ENCODE results near the gene GCNT2.
"Not testable (repeated sequence)": the region's sequence is repeated elsewhere in the genome, so short reads cannot be mapped to it uniquely, and the experiment has no call there.

The GCNT2 gene

DNA sequence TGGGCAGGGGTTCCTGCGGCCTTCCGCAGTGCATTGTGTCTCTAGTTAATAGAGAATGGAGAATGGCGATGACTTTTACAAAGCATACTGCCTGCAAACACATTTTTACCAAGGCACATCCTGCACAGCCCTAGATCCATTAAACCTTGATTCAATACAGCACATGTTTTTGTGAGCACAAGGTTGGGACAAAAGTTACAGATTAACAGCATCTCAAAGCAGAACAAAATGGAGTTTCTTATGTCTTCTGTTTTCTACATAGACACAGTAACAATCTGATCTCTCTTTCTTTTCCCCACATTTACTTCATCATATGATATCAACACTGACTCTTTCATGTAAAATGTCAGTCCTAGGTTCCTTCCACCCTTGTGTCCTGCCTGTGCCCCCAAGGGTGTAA lies 63.5 kb downstream of the GCNT2 start:
- DNase-seq: no peak

GRCh38 chr6:10585209-10585845 lies 64.2 kb downstream of the GCNT2 start:
- DNase-seq: no peak

- no peak for DNase-seq
Measured at GRCh38 chr6:10586302-10586701, 65.2 kb downstream of the GCNT2 start.

DNA sequence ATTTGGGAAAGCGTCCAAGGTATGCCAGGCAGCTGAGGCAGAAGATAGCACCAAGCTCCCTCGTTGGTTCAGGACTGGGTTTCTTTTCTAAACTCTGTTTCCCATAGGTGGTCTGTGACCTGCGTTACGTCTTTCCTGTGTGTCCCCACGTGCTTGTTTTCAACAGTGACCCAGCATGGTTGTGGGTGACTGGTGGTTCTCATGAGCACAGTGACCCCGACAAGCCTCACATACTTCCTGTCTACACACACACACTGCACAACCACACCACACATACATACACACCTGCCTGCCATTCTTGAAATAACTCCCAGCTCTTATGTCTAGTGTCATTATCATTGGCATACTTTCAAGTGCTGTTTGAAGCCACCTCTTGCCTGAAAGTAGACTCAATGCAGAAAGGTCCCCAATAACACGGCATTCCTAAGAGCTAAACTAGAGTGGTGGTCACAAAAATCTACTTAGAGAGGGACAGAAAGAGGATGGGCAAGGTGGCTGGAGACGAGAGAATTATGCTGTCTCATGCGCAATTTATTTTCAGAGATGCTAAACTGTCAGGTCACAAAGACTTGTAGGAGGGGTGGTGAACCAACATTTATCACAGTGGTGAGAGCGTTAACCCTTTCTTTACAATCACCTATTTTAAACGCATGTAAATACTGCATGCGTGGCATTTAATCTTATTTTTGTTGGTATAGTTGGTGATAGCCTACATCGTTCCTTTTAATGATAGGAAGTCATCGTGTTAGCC lies 66.7 kb downstream of the GCNT2 start:
- DNase-seq: no peak

DNA sequence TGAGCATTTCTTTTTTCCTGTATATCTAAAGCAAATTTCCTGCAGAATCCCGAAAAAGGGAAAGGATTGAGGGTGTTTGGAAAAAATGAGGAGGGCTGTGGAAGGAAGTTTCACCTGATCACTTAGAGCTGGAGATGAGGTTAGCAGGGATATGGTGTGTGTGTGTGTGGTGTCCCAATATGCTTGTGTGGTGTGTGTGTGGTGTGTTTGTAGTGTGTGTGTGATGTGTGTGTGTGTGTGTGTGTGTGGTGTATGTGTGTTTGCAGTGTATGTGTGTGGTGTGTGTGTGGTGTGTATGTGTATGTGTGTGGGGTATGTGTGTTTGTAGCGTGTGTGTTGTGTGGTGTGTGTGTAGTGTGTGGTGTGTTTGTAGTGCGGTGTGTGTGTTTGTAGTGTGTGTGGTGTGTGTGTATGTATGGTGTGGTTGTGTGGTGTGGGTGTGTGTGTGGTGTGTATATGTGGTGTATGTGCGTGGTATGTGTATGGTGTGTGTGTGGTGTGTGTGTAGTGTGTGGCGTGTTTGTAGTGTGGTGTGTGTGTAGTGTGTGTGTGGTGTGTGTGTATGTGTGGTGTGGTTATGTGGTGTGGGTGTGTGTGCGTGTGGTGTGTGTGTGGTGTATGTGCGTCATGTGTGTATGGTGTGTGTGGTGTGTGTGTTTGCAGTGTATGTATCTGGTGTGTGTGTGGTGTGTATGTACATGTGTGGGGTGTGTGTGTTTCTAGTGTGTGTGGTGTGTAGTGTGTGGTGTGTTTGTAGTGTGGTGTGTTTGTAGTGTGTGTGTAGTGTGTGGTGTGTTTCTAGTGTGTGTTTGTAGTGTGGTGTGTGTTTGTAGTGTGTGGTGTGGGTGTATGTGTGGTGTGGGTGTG lies 67.6 kb downstream of the GCNT2 start:
- DNase-seq: no peak

- no peak for DNase-seq
Measured at GRCh38 chr6:10589429-10589727, 68.2 kb downstream of the GCNT2 start.

- DNase-seq: no peak
Measured at GRCh38 chr6:10589983-10590382, 68.8 kb downstream of the GCNT2 start.

DNA sequence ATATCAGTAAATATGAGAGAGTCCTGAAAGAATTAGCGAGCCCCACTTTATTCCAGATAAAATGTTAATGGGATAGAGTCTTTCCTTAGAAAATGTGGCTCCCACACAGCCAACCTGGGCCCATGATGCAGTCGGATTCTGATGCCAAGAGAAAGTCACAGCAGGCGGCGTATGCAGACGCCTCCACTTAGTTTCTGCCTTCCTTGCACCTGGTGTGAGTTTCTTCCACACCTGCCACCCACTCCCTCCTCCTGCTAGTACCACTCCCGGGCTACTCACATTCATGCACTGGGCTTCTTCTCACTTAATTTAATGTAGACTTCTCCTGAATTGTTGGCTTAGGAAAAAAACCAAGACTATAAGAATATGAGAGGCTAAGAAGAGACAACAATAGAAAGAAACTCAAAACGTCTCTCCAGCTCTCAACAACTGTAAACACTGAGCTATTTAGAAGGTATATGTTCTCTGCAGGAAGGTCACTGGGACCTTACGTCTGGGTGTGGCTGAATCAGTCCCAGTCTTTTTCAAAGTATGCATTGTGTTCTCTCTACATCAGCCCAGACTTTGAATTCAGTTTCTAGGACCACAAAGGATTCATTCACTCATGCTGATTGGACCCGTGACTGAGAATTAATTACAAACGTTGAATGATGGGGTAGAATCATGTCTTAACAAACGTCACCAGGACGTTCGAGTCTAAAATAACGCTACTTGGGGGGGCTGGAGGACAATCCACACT lies 70.4 kb downstream of the GCNT2 start:
- no peak for DNase-seq

DNA sequence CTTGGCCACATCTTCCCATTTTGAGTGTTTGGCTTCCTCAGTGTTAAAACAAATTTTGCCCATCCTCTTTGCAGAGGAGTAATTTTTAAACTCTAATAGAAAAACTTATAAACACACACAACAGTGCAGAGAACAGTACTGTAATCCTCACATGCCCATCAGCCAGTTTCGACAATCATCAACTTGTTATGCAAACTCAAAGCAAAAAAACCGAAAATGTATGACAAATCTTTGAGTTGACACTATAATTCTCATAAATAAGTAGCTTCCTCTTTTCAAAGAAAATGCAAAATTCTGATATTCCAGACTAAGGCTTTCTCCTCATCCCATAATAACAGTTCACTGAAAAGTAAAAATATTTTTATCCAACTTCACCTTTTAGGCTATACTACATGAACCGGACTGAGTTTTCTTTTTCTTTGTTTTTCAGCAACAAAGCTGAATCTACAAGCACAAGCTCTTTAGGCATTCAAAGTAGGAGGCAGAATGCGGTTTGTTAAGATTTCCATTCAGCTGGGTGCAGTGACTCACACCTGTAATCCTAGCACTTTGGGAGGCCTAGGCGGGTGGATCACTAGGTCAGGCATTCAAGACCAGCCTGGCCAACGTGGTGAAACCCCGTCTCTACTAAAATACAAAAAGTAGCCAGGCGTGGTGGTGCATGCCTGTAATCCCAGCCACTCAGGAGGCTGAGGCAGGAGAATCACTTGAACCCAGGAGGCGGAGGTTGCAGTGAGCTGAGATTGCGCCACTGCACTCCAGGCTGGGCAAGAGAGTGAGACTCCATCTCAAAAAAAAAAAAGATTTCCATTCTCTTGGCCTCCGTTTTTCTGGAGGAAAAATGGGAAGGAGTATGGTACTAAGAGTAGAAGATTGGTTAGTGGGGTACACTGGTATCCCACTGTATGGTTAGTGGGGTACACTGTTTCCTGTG lies 74.8 kb downstream of the GCNT2 start:
- no peak for DNase-seq

- DNase-seq: no peak
Measured at GRCh38 chr6:10597499-10598001, 76.4 kb downstream of the GCNT2 start.

- no peak for DNase-seq
Measured at GRCh38 chr6:10598084-10598960, 77.2 kb downstream of the GCNT2 start.

- no peak for DNase-seq
Measured at GRCh38 chr6:10599046-10599445, 77.9 kb downstream of the GCNT2 start.

- not testable (repeated sequence) for DNase-seq
Measured at GRCh38 chr6:10600681-10601080, 79.5 kb downstream of the GCNT2 start.

DNA sequence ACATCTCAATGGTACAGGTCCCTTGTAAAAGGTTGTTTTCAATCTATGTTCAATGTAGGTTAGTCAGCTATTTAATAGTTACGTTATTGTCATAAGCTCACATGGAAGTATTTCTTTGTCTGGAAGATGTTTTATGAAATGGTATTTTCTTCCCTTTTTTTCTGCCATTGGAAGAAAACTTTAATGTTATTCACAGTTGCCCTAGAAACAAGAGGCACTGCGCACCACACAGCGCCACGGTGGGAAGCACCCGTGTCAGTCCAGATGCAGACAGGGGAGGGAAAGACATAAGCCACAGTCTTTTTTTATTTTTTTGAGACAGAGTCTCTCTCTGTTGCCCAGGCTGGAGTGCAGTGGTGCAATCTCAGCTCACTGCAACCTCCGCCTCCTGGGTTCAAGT lies 82.1 kb downstream of the GCNT2 start:
- no peak for DNase-seq

DNA sequence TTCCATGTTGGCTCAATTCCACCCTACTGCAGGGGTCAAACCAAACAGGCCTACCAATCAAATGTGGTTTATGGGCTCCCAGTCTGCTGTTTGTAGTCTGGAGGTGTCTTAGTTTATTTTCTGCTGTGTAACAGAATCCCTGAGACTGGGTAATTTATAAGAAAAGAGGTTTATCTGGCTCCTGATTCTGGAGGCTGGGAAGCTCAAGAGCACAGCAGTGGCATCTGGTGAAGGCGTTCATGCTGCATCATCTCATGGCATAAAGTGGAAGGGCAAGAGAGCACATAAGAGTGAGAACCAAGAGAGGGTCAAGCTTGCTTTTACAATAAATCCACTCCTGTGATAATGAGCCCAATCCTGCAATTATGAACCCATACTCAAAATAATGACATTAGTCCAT lies 87.9 kb downstream of the GCNT2 start:
- no peak for DNase-seq

- no peak for DNase-seq
Measured at GRCh38 chr6:10610289-10610688, 89.1 kb downstream of the GCNT2 start.

DNA sequence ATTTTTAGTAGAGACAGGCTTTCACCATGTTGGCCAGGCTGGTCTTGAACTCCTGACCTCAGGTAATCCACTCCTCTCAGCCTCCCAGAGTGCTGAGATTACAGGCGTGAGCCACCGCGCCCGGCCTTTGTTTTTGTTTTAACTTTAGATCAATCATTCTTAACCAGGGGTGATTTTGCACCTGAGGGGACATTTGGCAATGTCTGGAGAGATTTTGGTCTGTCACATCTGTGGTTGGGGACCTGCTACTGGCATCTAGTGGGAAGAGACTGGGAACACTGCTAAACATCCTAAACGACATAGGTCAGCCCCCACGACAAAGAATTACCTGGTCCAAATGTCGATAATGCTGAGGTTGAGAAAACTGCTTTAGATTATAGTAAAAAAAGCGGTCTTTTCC lies 91.0 kb downstream of the GCNT2 start:
- DNase-seq: no peak

DNA sequence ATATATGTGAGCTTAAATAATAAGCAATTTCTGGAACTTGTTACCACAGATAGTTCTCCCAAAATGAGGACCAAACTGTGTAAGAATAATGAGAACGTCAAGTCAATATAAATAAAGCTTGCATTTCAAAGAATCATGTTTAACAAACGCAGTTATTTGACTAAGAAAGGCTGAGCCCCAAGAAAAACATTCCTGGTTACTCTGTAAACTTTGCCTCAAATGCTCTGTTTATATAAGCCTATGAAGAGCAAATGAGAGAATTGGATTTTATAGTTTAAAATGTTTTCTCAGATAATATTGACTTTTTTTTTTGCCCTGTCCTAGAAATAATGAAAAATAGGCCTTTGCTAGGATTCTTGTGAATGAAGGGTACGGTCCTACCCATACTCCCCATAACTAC lies 91.9 kb downstream of the GCNT2 start:
- DNase-seq: no peak

- DNase-seq: no peak
Measured at GRCh38 chr6:10613723-10614122, 92.6 kb downstream of the GCNT2 start.

DNA sequence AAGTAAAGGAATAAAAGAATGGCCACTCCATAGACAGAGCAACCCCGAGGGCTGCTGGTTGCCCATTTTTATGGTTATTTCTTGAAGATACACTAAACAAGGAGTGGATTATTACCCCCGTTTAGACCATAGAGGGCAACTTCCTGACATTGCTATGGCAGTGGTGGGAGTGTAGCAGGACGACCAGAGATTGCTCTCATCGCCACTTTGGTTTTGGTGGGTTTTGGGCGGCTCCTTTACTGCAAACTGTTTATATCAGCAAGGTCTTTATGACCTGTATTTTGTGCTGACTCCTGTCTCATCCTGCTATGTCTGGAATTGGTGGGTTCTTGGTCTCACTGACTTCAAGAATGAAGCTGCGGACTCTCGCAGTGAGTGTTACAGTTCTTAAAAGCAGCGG lies 94.5 kb downstream of the GCNT2 start:
- DNase-seq: no peak

DNA sequence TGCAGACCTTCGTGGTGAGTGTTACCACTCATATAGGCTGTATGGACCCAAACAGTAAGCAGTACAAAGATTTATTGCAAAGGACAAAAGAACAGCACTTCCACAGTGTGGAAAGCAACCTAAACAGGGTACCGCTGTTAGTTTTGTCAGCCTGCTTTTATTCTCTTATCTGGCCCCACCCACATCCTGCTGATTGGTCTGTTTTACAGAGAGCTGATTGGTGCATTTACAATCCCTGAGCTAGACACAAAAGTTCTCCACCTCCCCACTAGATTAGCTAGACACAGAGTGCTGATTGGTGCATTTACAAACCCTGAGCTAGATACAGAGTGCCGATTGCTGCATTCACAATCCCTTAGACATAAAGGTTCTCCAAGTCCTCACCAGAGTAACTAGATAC lies 95.1 kb downstream of the GCNT2 start:
- not testable (repeated sequence) for DNase-seq

All from DMS153 (cell line).